ENCODE results near the gene CAMK4. TPM values are rescaled to one million over a fixed set of nuclear protein-coding genes. Genes with fewer than 3 reads are reported as not detected.

The CAMK4 gene
- total and polyA plus RNA-seq, 9 of the 15 experiments (the other 6 are each of a cell fraction or from before 2014, with no cell fraction given): 0.35 TPM; not detected in 8

DNA sequence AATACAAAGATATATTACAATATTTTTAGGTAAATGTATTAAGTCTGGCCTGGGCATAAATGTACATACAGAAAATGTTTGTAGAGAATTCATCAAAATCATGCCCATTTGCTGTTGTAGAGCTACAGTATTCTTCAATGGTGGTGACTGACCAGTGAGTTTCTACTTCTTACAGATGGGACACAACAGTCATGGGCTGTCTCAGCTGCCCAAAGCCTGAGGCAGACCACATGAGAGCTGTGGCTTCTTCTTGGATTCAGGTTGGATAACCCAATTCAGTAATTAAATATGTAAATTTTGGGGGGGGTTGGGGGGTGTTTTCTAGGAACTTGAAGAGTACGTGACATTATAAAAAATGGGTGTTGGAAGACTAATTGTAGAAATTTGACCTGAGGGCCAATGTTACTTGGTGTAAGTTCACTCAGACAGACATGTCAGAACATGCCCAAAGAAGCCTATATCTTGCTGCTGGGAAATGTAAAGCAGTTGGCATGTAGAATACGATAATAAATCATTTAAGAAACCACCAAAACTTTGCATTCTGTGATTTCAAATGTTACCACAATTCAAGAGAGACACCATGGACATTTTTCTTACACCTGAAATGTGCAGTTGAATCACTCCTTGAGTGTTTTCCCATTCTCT lies 270.3 kb downstream of the CAMK4 start (continued):
- TF ChIP-seq ILF3 (IDR thresholded peaks at IDR 0.05; ENCODE audit: borderline replicate concordance): no peak
- TF ChIP-seq ZNF644 (tag; IDR thresholded peaks at IDR 0.05; ENCODE audit: low read depth): no peak
- no peak for TF ChIP-seq BACH1 (tag; IDR thresholded peaks at IDR 0.05)

- no peaks in the 10 kb centered on the region for H4K20me1 ChIP-seq (replicated peaks; ENCODE audit: control insufficient read depth, insufficient read depth, low read length)
- intact Hi-C loops (cut with micrococcal nuclease): no loop called here
- no peak overlapping the region for H3K4me3 ChIP-seq
- H3K79me2 ChIP-seq (ENCODE audit: control insufficient read depth, insufficient read depth, low read length): no peaks in the 10 kb centered on the region
- H3K4me2 ChIP-seq (ENCODE audit: insufficient read depth, low read length): no peak overlapping the region
- no peak for ATAC-seq
- no peaks in the 10 kb centered on the region for H3K9me3 ChIP-seq (replicated peaks; ENCODE audit: control insufficient read depth, insufficient read depth, low read depth, low read length)
- no TSS peak for BruUV-seq (replicated peaks)
- ChIA-PET POLR2A (interaction anchor here (2.5 kb wide), 1 partner anchor 12 kb away, joined by 7 read pairs; no protein-coding TSS in a partner anchor), CTCF (ENCODE audit: low intra/inter-chr PET ratio) (no interaction called here)
- in situ Hi-C loops (cut with MboI): no loop called here
- TF ChIP-seq MTA3 (IDR thresholded peaks at IDR 0.05; ENCODE audit: borderline replicate concordance): no peak
- TF ChIP-seq NFIX (CRISPR knock-in tag; IDR thresholded peaks at IDR 0.05; ENCODE audit: low read depth): 0 out of 2 replicates have a peak, but pooled peaks have one; percentile 29
- peak; percentile 39; the same call in 1 of the 2 replicates for TF ChIP-seq POLR2AphosphoS5 (IDR thresholded peaks at IDR 0.05; ENCODE audit: control insufficient read depth, insufficient read depth, low read depth, low read length)
- TF ChIP-seq HNRNPUL1 (IDR thresholded peaks at IDR 0.05; ENCODE audit: low read length): no peak
- TF ChIP-seq NFIC (IDR thresholded peaks at IDR 0.05): peak; percentile 85
- TF ChIP-seq CHD4 (IDR thresholded peaks at IDR 0.05; ENCODE audit: insufficient read depth, insufficient replicate concordance, low read depth, low read length, poor library complexity, severe bottlenecking): no peak
- TF ChIP-seq ZNF134 (CRISPR knock-in tag; conservative IDR thresholded peaks at IDR 0.05): no peak
- no peak for FAIRE-seq
- no peaks in the 10 kb centered on the region for H3K27me3 ChIP-seq (ENCODE audit: control insufficient read depth in 2 of 2, insufficient read depth in 2 of 2, low read length in 2 of 2)
- 79% methylated on average over 1 of the region's 1 CpG for WGBS (ENCODE audit: insufficient coverage, low coverage, missing lambda C conversion rate)
- H3K36me3 ChIP-seq (ENCODE audit: control insufficient read depth, insufficient read depth, low read length): peaks cover 50% of the 10 kb centered on the region
- H3K27ac ChIP-seq (ENCODE audit: extremely low read depth, low read depth, low read length): no peak overlapping the region
- H3K4me1 ChIP-seq (replicated peaks in 1 of 2; ENCODE audit: control insufficient read depth in 2 of 2, insufficient read depth in 2 of 2, low read length in 2 of 2): no peaks in the 10 kb centered on the region
- peak in 2 of 4 experiments; percentile 10 to 12 for DNase-seq (ENCODE audit: extremely low read depth in 1 of 4, low spot score in 3 of 4)
- no peak overlapping the region for H2AFZ ChIP-seq (ENCODE audit: low read depth, low read length)
- H3K9me1 ChIP-seq (ENCODE audit: control insufficient read depth, insufficient read depth, low read length): no peaks in the 10 kb centered on the region
- H3K9ac ChIP-seq (ENCODE audit: insufficient read depth in 1 of 2, low read depth in 2 of 2, low read length in 2 of 2): no peak overlapping the region
These were observed 271.0 kb downstream of the CAMK4 start for GRCh38 chr5:111495159-111495558.
